Activated T-cell treated with anti-CD3 and anti-CD28 coated beads for 4 hours (primary cell): ENCODE measurements around the gene CXCL3.

Experiments used
- DNase-seq: peaks from one replicate; pipeline ENCODE4 v3.0.0-alpha.2; 2020

The CXCL3 gene

DNA sequence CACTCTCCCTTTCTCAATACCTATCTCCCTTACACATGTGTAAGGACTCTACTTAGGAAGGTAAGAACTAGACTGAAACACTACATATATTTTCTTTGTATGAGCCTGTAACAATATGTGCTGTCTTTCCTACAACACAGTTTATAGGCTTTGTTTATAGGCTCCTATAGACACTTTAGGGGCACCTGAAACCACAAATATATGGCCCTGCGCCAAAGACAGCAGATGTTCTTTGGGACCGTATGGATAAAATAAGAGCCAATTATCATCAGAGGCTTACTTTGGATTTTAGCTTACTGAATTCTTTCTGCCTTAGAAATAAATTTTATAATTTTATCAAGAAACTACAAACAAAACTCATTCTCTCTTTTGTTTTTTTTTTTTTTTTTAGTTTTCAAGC is 16.6 kb upstream of the CXCL3 start:
- DNase-seq, result no peak

DNA sequence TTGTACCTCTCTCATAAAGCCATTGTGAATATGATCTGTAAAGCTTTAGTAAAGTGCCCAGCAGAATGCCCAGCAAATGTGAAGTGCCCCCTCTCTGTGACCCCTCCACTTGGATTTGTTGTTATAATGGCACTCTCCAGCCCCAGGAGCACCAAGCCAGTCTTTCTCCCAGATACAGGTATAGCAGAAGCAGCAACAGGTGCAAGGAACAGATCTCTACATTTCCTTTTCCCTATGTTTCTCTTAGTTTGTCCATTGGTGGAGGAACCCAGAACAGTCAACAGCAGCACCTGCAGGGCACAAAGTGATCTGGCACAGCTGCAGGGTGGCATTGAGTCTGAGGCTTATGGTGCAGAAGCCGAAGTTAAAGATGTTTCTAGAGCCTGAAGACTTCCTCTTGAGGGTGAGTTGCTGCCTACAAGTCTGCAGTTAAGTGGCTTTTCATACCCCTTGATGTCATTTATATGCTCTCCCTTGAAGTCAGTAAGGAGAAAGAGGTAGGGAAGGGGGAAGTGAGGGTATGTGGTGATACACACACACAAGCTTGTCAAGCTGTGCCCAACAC is 16.1 kb upstream of the CXCL3 start:
- DNase-seq, result no peak

DNA sequence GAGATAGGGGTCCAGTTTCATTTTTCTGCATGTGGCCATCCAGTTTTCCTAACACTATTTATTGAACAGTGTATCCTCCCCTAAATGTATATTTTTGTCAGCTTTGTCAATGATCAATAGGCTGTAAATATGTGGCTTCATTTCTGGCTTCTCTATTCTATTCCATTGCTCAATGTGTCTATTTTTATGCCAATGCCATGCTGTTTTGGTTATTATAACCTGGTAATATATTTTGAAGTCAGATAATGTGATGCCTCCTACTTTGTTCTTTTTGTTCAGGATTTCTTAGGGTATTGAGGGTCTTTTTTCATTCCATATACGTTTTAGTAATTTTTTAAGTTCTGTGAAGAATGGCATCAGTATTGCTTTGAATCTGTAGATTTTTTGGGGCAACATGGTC is 8.7 kb upstream of the CXCL3 start:
- no peak for DNase-seq

DNA sequence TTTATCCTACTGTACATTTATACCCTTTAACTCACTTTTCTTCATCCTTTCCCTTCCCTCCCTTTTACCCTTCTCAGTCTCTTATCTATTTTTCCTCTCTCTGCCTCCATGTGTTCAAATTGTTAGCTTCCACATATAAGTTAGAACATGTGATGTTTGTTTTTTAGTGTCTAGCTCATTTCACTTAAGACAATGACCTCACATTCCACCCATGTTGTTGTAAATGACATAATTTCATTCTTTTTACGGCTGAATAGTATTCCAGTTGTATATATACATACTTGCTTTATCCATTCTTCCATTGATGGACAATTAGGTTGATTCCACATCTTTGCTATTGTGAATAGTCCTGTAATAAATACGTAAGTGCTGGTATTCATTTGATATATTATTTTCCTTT is 7.3 kb upstream of the CXCL3 start:
- DNase-seq, result no peak

DNA sequence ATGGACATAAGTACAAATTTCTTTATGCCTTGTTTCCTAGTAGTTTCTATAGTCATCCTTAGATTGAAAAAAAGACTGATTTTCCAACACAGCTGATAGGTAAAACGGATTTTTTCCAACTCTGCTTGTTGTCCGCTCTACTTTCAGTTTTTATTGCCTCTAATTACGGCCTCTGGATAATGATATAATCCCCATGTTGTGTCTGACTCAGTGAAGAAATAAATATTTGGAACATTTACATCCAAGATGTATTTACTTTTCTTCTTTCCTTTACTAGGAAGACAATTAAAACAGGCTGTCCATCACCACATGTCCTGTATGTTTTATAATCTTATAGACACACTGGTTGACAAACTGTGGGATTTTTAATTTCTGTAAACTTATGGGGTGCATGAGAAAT is 6.8 kb upstream of the CXCL3 start:
- DNase-seq, result no peak

DNA sequence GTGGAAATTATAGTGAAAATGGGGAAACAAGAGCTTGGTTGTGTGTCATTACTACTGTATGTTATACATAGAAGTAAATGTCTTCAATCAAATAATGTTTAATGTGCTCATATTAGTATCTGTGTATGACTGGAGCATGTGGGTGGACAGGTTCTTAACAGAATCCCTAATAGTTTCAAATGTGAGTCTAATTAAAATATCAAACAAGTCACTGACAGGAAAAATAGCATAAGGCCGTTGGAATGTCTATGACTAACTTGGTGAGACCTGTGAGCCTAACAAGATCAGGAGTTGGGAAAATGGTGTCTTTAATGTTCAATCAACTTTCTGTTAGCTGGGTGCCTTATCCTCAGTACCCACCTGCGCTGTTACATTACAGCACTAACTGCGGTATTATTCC is 6.2 kb upstream of the CXCL3 start:
- no peak for DNase-seq

DNA sequence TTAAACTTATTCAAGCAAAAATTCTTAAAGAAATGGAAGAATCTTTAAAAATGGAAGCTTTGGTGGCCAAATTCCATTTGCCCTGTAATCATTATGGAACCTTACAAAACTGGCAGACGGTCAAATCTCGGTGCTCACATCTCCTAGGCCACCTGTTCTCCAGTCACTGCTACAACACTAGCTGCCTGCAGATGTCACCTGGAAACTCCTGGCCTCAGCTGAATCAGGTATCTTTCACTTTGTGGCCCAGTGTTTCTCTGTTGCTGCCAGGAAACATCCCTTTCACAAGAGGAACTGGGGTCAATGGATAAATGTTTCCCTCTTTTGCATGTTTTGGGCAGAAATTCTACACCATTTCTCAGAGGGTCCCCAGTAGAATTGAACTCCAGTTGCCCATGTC is 4.2 kb upstream of the CXCL3 start:
- DNase-seq, result no peak

DNA sequence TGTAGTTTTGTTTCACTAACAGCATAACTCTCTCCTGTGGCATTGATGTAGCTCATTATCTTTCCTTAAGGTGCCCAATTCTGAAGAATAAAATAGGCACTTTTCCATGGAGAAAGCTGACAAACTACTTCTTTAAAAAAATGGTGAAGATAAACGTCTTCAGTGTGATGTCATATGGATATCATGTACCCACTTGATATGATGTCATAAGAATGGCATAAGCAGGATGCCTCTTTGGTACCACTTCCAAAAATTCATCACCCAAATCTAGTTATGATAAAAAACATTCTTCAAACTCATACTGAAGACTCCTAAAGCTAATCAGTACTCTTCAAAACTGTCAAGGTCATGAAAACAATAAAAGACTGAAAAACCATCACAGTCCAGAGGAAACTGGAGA is 2.9 kb upstream of the CXCL3 start:
- no peak for DNase-seq

DNA sequence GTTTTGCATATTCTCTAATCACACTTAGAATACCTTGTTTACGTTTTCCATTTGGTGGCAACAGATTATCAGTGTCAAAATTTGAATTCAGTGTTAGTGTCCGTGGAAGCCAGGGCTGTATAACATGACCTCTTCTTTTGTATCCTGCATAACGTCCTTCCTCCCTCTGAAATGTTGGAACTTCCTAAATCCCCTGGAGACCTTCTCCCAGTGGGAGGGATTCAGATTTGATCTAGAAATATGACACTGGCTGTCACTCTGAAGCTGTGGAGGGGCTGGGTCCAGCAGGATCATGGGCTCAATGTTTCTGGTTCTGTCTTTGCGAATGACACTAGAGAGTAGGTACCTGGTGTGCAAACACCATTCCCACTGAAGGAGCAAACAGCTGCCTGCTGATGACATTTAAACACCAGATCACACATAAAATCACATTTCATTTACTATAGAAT is 850 bp upstream of the CXCL3 start:
- DNase-seq, result no peak

DNA sequence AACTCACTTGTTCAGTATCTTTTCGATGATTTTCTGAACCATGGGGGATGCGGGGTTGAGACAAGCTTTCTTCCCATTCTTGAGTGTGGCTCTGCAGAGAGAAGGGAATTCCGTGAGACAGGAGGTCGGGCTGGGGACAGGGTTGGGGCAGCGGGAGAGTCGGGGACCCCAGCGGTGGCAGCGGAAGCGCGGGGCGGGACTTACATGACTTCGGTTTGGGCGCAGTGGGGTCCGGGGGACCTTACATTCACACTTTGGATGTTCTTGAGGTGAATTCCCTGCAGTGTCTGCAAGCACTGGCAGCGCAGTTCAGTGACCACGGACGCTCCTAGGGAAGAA is 434 bp downstream of the CXCL3 start:
- no peak for DNase-seq

DNA sequence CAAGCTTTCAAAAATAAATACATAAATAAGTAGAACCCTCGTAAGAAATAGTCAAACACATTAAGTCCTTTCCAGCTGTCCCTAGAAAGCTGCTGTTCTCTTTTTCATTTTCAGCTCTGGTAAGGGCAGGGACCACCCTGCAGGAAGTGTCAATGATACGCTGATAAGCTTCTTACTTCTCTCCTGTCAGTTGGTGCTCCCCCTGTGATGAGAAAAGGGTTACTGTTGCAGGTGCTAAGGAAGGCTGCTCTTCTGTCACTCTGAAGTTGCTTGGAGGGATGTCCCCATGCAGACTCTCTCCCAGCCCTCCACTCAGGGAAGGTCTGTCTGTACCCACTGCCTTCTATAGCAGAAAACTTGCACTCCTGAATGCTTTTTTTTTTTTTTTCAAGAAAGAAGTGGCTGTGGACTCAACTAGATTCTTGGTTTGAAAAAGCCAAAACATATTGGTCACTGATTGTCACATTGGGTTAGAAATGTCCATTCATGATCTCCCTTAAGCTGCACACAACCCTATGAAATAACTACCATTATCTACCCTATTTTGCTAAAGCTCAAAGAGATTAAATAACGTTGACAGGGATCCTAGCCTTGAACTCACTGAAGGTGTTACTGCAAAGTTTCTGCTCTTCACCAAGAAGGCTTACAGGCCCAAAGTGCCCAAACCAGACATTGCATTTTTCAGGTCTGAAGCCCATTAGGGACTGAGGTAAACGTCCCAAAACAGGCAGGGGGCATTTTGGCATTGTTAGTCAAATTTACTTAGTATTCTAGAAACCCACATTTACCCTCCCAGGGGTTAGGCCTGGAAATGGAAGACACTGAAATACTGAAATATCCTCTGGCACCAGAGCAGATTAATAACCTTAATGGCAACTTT is 1.2 kb downstream of the CXCL3 start:
- no peak for DNase-seq

DNA sequence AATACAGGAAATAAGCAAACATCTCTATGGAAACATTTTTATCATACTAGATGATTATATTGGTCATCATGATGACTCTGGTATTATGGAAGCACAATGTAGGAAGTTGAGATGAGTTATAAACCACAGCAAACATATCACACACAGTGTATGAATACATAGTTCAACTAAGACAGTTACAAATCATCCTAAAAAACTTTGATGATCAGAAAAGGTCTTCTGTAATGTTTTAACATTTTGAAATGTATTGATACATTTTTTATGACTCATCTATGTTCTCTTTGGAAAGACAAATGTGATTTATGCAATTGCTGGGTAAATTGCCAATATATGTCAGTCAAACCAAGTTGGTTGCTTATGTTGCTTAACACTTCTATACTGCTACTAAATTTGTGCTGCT is 4.8 kb downstream of the CXCL3 start:
- DNase-seq, result no peak

DNA sequence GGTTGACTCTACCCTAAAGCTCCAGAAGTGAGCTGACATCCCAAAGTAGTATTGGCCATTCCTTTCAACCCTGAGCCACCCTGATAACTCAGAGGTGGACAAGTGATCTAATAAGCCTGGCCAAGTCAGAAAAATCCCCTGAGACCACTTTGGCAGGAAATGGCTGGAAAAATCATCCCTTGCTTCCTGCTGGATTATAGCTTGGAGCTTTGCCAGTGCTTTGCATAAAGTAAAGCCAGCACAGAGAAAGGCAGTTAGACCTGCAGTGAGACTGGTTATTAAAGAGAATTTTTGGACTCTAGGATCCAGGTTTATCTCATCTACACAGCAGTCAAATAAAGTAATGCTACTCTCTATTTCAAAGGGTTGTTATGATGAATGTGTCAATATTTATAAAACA is 6.4 kb downstream of the CXCL3 start:
- no peak for DNase-seq

DNA sequence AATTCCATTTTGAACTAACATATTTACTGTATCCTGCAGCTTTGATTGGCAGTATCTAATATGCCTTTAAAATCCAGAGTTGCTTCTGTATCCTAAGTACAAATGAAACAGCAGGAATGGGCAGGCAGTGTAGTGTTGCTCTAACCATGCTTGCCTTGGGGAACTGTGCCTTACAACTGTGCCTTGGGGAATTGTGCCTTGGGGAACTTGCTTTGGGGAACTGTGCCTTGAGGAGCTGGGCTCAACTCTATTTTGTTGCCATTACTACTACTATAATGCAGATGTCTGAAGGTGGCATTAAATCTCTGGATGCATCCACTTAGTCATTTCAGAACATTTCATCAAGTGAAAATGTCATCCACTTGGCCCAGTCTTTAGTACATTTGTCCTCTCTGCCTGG is 6.9 kb downstream of the CXCL3 start:
- DNase-seq, result no peak

DNA sequence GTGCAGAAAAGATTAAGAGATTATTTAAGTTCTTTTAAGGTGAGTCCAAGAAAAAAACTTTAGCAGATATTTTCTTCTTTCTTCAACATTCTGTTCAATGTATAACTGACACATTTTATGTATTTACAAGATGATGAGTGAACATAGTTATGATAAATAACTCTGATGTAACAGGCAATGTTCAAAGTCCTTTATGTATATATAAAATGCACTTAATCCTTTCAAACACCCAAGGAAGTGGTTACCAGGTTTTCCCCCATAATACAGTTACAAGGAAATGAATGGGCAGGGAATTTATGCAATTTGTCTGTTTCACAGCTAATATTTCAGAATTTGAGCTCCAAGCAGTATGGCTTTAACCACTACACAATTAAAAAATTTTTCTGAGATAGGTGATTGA is 8.2 kb downstream of the CXCL3 start:
- no peak for DNase-seq

DNA sequence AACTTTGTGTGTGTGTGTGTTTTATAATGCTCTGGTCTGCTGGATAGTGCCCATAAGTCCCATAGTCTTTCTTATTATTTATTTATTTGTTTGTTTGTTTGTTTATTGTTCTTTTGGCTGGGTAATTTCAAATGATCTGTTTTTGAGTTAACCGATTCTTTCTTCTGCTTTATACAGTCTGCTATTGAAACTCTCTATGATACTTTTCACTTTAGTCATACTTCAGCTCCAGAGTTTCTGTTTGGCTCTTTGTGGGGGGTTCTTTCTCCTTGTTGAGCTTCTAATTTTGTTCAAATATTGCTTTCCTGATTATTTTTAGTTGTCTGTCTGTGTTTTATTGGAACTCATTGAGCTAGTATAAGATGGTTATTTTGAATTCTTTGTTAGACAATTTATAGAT is 10.0 kb downstream of the CXCL3 start:
- no peak for DNase-seq

DNA sequence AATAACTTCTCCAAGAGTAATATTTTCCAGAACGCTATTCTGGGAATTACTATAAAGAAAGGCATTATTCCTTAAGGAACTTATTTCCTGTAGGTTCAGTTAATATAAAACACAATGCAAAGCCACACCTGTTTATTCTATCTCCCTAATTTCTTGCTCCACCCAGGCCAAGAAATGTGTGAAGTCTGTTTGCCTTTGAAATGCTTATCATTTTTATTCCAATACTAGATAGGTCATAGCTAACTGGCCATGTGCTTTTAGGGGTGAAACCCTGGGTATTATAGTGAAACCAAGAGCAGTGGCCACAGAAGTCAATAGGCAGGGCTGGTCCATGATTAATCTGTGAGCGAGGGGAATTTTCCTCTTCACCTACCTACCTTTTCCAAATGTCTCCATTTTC is 14.8 kb downstream of the CXCL3 start:
- no peak for DNase-seq

DNA sequence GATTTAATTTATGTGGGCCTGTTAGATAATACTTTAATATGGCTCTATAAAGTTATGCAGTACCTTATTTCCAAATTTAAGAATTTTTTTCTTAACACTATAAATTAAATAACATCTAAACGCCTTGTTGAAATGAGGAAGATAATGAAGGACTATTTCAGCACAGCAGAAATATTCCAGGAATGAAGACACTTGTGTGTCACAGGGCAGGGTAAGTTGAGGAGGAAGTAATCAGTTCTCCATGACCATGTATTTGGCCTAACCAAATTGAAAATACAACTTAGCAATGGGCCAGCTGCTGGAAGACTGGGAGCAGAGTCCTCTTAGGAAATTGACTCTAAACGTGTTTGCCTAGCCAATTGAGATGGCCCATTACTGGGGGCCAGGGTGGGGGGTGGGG is 16.9 kb downstream of the CXCL3 start:
- DNase-seq, result no peak

DNA sequence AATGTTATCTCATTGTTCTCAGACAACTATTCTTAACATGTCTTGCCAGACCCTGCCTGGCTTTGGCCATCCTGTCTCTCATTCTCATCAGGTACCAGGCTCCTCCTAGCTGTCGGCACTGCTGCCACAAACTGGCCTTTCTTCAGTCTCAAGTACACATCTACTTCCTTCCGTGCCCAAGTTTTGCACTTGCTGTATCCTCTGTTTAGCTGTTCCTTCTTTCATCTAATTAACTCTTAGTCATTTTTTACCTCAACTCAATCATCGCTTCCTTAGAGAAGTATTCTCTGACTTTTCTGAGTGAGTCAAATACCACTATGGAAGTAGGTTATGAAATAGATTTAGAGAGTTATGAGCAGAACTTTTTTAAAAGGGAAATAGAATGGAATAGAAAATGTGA is 19.7 kb downstream of the CXCL3 start:
- DNase-seq, result no peak

DNA sequence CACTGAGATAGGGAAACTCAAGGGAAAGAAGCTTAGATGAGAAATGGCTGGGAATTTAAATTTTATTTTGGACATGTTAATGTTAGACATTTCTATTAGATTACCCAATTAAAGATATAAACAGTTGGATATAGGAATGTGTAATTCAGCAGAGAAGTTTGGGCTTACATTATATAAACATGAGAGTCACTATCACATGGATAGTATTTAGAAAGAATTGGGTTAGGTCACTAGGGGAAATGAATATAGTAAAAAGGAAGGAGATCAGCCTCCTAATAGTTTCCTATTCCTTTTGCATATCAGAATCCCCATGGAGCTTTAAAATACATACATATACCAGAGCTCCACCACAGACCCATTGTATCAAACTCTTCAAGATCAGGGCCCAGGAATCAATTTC is 20.4 kb downstream of the CXCL3 start:
- no peak for DNase-seq

DNA sequence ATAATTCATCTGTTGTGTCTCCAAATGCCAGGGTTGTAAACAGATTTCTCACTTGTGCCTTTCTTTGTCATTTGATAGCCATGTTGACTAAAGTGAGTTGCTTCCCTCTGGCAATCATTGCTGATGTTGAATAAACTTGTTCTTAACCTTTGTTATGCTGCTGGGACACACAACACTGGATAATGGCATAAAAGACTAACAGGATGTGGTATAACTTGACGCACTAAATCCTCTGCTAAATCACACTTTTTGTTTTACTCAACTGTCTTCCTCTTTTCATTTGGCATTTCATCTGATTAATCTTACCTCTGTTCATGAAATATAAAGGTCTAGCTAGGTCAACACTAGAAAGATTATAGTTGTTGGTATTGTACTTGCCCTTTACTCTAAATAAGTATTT is 22.4 kb downstream of the CXCL3 start:
- DNase-seq, result no peak

DNA sequence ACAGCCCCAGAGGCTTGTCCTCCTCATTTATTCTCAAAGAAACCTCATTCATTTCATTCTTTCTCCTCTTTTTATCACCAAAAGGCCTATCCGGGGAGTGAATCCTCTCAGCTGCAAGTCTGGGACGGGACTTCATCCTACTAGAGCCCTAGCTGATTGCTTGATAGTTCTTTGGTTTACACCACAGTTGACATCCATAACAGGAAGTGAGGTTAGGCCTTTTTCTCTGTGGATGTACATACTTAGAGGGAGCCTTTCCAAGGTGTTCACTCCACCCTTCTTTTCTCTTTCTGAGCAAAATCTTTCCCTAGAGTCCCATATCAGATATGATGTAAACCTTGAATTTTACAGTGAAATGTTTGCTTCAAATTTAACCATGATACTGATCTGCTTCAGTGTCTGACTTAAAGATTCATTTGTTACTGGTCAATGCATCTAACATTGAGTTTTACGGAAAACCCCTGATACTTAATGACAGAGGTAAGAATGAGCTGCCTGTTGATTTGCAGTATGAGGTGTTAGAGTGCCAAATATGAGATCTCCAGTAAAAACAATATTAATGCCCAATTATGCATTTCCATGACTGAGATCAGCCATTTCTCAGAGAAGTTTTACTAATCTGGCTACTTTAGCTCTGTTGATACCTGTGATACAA is 23.2 kb downstream of the CXCL3 start:
- no peak for DNase-seq

DNA sequence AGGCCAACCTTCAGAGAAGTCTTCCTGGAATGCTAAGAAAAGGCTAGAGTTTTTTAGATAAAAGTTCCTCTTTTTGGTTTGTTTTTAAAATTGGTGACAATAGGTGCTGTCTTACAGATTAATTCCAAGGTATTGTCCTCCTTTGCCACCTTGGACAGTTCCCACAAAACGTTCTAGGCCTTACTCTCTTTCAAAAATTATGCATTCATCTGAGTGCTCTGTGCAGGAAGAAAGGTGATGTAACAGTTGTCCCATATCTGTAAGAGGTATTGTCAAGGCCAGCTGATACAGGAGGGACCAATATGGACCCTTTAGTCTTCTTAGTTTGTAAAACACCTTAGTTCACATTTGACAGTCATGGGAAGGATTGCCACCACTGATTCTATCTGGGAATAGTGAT is 24.2 kb downstream of the CXCL3 start:
- no peak for DNase-seq

DNA sequence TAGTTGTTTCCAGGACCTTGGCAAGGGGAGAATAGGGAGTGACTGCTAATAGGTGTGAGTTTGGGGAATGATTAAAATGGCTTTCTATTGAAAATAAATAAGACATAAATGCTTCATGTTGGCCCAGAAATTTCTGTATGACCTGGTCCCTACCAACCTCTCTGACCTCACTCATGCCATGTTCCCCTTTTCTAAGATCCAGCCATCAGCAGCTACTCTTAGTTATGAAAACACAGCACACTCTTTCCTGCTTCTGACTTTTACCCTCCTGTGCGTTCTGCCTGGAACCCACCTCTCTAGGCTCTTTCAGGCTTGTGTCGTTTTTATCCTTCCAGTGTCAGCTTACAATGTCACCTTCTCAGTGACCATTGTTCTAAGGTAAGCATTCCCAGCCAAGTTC is 25.2 kb downstream of the CXCL3 start:
- no peak for DNase-seq

DNA sequence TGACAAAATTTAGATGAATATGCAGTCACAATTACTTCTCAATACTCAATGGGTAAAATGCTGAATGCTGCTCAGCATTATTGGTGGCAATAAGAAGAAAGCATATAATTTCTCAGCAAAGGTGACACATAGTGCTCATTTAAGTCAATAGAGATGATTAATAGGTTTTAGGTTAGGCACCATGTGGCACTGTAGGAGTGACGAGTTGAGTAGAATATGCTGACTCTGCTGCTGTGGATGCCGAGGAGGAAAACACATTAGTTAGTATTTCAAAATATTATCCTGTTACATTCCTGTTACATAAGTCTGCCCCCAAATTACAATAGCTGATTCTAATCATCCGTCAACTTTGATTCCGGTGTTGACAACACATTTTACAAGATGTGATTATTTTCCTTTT is 26.4 kb downstream of the CXCL3 start:
- no peak for DNase-seq
